C1 segment of cervical spinal cord (tissue), 14 donors: ENCODE data around the gene ACBD3.

Source experiments
- DNase-seq, 14 donors: peaks; one replicate each; lab custom pipeline; 2025; lab: John Stamatoyannopoulos, UW

ACBD3 gene

GRCh38 chr1:226134170-226135058 is 52.1 kb downstream of the ACBD3 start:
- DNase-seq = no peak

- DNase-seq = no peak
Observed at GRCh38 chr1:226133504-226134123, 52.9 kb downstream of the ACBD3 start.

DNA sequence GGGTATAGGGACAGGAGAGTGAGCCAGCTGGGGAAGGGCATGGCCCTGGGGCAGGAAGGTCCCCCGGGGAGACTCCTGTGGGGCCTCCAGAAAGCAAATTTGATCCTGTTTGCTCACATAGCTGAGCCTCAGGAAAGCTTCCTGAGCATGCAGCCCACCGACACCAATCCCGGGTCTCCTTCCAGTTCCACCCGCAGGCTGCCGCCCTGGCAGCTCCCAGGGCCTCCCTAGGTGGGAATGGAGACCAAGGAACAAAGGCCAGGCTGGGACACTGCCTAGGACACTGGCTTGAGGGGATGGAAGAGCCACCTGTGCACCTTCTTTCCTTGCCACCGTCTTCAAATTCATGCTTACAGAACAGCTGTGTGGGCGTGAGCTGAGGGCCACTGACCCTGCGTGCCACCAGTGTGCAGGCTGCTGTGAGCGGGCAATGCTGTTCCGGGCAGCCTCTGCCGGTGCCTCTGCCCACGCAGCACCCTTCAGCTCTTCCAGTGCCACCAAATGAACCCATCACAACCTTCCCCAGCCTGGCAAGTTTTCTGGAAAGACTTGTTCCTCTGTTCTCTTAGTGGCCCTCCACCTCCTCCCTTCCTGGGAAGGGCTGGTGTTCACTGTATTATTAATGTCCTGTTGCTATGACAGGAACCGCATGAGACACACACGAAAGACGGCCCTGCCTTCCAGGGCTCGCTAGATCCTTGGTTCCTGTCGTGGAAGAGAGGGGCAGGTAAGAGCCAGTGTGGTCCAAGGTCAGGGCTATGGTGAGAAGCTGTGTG is 53.6 kb downstream of the ACBD3 start:
- DNase-seq = no peak

- DNase-seq = no peak
Observed at GRCh38 chr1:226131639-226132038, 54.9 kb downstream of the ACBD3 start.

DNA sequence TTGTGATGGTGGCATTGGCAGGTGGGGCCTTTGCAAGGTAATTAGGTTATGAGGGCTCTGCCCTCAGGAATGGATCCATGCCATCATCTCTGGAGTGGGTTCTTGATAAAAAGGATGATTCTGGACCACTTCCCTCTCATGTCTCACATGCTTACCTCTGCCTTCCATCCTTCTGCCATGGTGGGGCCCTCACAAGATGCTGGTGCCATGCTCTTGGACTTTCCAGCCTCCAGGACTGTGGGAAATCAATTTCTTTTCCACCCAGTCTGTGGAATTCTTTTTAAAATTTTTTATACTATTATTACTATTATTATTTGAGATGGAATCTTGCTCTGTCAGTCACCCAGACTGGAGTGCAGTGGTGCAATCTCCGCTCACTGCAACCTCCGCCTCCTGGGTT is 57.3 kb downstream of the ACBD3 start:
- no peak for DNase-seq

DNA sequence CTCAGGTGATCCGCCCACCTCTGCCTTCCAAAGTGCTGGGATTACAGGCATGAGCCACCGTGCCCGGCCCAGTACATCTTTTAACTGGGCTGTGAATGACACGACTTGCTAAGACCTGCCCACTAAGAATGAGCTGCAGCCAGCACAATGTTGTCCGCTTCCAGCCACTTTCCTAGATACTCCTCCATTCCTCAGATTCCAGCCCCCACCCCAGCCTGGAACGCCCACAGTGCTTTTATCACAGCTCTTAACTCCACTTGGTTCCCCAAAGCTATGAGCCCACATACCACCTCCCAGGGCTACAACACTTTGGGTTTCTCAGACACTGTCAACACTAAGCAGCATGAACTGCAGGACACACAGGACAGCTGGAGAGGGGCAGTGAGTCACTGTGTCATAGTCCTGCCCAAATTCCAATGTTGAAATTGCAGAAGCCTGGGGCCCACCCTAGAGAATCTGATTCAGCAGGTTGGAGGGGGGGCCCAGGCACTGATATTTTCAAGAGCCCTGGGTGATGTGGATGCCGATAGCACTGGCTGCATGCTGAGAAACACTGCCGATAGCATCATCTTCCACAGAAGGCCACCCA is 58.0 kb downstream of the ACBD3 start:
- no peak for DNase-seq

DNA sequence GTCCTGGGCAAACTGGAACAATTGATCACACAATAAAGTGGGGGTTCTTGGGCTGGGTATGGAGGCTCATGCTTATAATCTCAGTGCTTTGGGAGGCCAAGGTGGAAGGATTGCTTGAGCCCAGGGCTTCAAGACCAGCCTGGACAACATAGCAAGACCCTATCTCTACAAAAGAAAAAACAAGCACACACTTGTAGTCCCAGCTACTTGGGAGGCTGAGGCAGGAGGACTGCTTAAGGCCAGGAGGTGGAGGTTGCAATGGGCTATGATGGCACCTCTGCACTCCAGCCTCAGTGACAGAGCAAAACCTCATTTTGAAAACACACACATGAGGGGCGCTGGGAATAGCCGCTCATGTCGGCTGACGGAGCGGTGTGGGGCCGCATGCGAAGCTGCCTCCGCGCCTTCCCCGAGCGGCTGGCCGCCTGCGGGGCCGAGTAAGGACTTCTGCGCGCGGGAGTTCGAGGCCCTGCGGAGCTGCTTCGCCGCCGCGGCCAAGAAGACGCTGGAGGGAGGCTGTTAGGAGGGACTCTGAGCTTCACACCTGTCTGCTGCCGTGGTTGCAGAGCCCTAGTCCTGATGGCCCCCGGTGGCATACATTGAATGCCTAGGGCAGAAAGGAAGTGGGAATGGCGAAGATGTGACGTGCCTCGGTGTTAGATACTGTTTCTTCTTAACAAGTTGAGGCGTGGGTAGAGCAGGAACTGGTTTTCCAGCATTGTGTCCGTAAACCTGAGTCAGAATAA is 59.5 kb downstream of the ACBD3 start:
- no peak for DNase-seq

- no peak for DNase-seq
Observed at GRCh38 chr1:226125831-226126230, 60.7 kb downstream of the ACBD3 start.

GRCh38 chr1:226125097-226125630 is 61.4 kb downstream of the ACBD3 start:
- peak in 12 of 14 donors; percentile 8 to 78 (median 66) for DNase-seq

GRCh38 chr1:226123591-226124471 is 62.7 kb downstream of the ACBD3 start:
- DNase-seq = no peak

GRCh38 chr1:226123212-226123560 is 63.4 kb downstream of the ACBD3 start:
- no peak for DNase-seq

GRCh38 chr1:226121587-226122400 is 64.7 kb downstream of the ACBD3 start:
- DNase-seq = peak in 8 of 14 donors; percentile 18 to 74 (median 48)

DNA sequence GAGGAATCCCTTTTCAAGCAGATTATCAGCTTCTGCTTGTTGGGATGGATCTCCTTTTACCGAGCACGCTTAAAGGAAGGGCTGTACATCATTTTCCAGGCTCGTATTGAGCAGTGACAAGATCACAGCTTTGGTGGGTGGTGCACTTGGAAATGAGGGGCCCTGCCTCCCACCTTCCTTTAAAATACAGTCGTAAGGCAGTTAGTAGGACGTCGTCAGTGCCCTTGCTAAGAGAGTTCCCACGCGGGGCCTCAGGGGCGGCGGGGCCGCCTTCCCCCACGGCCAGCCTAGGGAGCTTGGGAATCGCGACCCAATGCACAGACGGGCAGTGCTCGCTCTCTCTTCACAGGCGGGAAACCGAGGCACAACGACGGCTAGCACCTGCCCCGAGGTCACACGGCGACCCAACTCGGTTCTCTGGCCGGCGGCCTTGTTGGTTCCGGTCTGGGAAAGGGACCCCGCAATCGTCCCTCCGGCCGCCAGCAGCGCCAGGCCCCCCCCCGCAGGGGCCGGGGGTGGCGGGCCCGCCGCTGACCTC is 65.4 kb downstream of the ACBD3 start:
- no peak for DNase-seq

GRCh38 chr1:226120398-226120797 is 66.1 kb downstream of the ACBD3 start:
- no peak for DNase-seq

DNA sequence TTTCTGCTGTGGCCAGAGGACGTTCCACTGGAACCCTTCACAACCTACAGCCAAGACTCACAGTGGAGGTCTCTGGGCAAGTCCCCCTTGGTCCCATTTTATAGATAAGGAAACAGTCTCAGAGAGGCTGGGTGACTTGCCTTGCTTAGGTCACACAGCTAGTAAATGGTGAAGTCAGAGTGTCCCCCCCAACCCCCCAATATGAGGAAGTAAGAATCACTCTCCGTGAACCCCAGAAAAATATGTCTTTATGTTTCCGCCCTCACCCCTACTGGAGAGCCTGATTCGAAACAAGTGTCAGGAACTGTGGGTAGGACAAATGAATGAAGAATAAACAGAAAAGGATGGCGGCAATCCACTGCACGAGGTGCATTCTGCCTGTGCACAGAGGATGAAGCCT is 67.4 kb downstream of the ACBD3 start:
- no peak for DNase-seq

GRCh38 chr1:226118357-226118756 is 68.2 kb downstream of the ACBD3 start:
- DNase-seq = no peak

DNA sequence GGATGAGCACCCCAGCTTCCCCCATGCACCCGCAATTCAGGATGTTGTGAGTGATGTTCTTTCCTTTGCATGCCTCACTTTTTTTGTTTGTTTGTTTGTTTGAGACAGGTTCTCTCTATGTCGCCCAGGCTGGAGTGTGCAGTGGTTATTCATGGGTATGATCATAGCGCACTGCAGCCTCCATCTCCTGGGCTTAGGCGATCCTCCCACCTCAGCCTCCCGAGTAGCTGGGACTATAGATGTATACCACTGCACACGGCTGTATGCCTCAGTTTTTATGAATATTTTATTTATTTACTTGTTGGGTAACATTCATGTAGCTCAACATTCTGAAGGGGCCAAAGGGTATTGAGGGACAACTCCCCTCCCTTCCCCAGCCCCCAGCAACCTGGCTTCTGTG is 69.2 kb downstream of the ACBD3 start:
- no peak for DNase-seq

- no peak for DNase-seq
Observed at GRCh38 chr1:226116673-226117072, 69.9 kb downstream of the ACBD3 start.

GRCh38 chr1:226112626-226113025 is 73.9 kb downstream of the ACBD3 start:
- DNase-seq = no peak
